Measurements from ENCODE around the gene SAMHD1. TPM values are rescaled to one million over a fixed set of nuclear protein-coding genes. Genes with fewer than 3 reads are reported as not detected.
A peak's percentile ranks its signal among the peaks of the same experiment; 100 is the strongest.

Gene SAMHD1
- total and polyA plus RNA-seq, 2 donors (not counting 1 experiment from before 2014, with no cell fraction given) = 7.9 to 12.8 TPM

- Mint-ChIP-seq H3K4me1 (peaks cover 23% of the 10 kb centered on the region), H3K4me3 (peak overlapping the region; percentile 99), H3K27me3 (no peaks in the 10 kb centered on the region), H3K9me3 (ENCODE audit: insufficient read depth) (no peaks in the 10 kb centered on the region), H3K27ac (peak overlapping the region; percentile 95)
- H3K4me2 ChIP-seq (replicated peaks; ENCODE audit: low read depth, low read length, poor library complexity, severe bottlenecking) = peak overlapping the region; percentile 89
- peaks cover under 1% of the 10 kb centered on the region for H4K20me1 ChIP-seq (ENCODE audit: control insufficient read depth, insufficient read depth, low read length, poor library complexity, severe bottlenecking)
- no peak for DNase-seq
- intact Hi-C loops (cut with micrococcal nuclease) = loop anchor here (1.0 to 5.0 kb wide), 7 partner anchors 55 to 740 kb away; partner anchors contain the start of genes CTNNBL1, DSN1, MROH8 and RPN2
- peak overlapping the region; percentile 93 for H3K9ac ChIP-seq (ENCODE audit: low read length)
- H3K36me3 ChIP-seq (replicated peaks in 1 of 2; ENCODE audit: control extremely low read depth in 1 of 2, control insufficient read depth in 1 of 2, extremely low read depth in 1 of 2, insufficient read depth in 2 of 2, low read length in 1 of 2) = no peaks in the 10 kb centered on the region
- CTCF ChIA-PET = no interaction called here
- H3K79me2 ChIP-seq (ENCODE audit: control insufficient read depth, insufficient read depth, low read length) = peaks cover 24% of the 10 kb centered on the region
- H3K27ac ChIP-seq (ENCODE audit: low read length in 2 of 2) = peak overlapping the region; percentile 47 to 78
- POLR2A ChIA-PET = no interaction called here
- peak overlapping the region; percentile 72 to 93 (median 88) for H3K4me3 ChIP-seq (ENCODE audit: control extremely low read depth in 1 of 5, extremely low read depth in 1 of 5, insufficient read depth in 1 of 5, low read depth in 2 of 5, low read length in 4 of 5)
- H2AFZ ChIP-seq (ENCODE audit: insufficient read depth, low read depth, low read length, poor library complexity, severe bottlenecking) = peak overlapping the region; percentile 99
- peaks cover 15 to 19% of the 10 kb centered on the region in 2 donors for H3K4me1 ChIP-seq (ENCODE audit: control insufficient read depth in 2 of 2, insufficient read depth in 2 of 2, low read length in 2 of 2)
- H3K27me3 ChIP-seq (replicated peaks in 1 of 4; ENCODE audit: control extremely low read depth in 1 of 4, control insufficient read depth in 3 of 4, insufficient read depth in 4 of 4, low read length in 3 of 4) = no peaks in the 10 kb centered on the region
- H3K9me3 ChIP-seq (ENCODE audit: control extremely low read depth in 1 of 3, control insufficient read depth in 2 of 3, insufficient read depth in 1 of 3, low read length in 2 of 3) = no peaks in the 10 kb centered on the region
- ATAC-seq (ENCODE audit: low read depth) = no peak
- 6% methylated on average over 5 of the region's 11 CpGs for WGBS (ENCODE audit: insufficient coverage)
- TF ChIP-seq EZH2 (IDR thresholded peaks at IDR 0.05; ENCODE audit: borderline replicate concordance, insufficient read depth, low read depth, low read length, poor library complexity, severe bottlenecking) (no peak), CTCF (IDR thresholded peaks at IDR 0.05) (no peak)
These were observed 651 bp upstream of the SAMHD1 start for GRCh38 chr20:36951979-36952738.
